ENCODE measurements around the gene SHCBP1L. TPM values are rescaled to one million over a fixed set of nuclear protein-coding genes. Genes with fewer than 3 reads are reported as not detected.

The SHCBP1L gene
- total RNA-seq, 2 donors from 2014 or later, result not detected

- Histone ChIP-seq H3K27ac (no peak overlapping the region), H3K36me3 (replicated peaks in 1 of 2; ENCODE audit: insufficient read depth in 1 of 2, low read depth in 2 of 2) (peaks cover 6 to 37% of the 10 kb centered on the region in 2 donors), H3K4me1 (no peaks in the 10 kb centered on the region), H3K27me3 (no peaks in the 10 kb centered on the region), H3K9me3 (no peaks in the 10 kb centered on the region), H3K4me3 (no peak overlapping the region)
- ATAC-seq, result no peak
- intact Hi-C loops (cut with DNase I), result no loop called here
- whole genome bisulfite sequencing, 2 donors, result 85 to 96% methylated on average over 1 of the region's 1 CpG
- TF ChIP-seq, protein P1, sequence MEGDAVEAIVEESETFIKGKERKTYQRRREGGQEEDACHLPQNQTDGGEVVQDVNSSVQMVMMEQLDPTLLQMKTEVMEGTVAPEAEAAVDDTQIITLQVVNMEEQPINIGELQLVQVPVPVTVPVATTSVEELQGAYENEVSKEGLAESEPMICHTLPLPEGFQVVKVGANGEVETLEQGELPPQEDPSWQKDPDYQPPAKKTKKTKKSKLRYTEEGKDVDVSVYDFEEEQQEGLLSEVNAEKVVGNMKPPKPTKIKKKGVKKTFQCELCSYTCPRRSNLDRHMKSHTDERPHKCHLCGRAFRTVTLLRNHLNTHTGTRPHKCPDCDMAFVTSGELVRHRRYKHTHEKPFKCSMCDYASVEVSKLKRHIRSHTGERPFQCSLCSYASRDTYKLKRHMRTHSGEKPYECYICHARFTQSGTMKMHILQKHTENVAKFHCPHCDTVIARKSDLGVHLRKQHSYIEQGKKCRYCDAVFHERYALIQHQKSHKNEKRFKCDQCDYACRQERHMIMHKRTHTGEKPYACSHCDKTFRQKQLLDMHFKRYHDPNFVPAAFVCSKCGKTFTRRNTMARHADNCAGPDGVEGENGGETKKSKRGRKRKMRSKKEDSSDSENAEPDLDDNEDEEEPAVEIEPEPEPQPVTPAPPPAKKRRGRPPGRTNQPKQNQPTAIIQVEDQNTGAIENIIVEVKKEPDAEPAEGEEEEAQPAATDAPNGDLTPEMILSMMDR (IDR thresholded peaks at IDR 0.05), result no peak
- TF ChIP-seq POLR2A (IDR thresholded peaks at IDR 0.05), result no peak
- DNase-seq, result no peak
Observed at GRCh38 chr1:182862827-182863226, 90.1 kb downstream of the SHCBP1L start.

- no peak for DNase-seq
- no peak for ATAC-seq
- H3K27ac ChIP-seq, result no peak overlapping the region
- peaks cover 0 to 35% of the 10 kb centered on the region in 2 donors for H3K36me3 ChIP-seq (replicated peaks in 1 of 2; ENCODE audit: insufficient read depth in 1 of 2, low read depth in 2 of 2)
- H3K27me3 ChIP-seq, result no peaks in the 10 kb centered on the region
- no peaks in the 10 kb centered on the region for H3K9me3 ChIP-seq
- TF ChIP-seq, protein P1 (IDR thresholded peaks at IDR 0.05), result no peak
- TF ChIP-seq POLR2A (IDR thresholded peaks at IDR 0.05), result no peak
- peaks cover 3% of the 10 kb centered on the region for H3K4me1 ChIP-seq
- intact Hi-C loops (cut with DNase I), result no loop called here
- H3K4me3 ChIP-seq, result no peak overlapping the region
- 96 to 98% methylated on average over 2 of the region's 2 CpGs for WGBS, 2 donors
Observed at GRCh38 chr1:182861994-182862393, 91.0 kb downstream of the SHCBP1L start.

GRCh38 chr1:182860658-182861057, 92.3 kb downstream of the SHCBP1L start:
- no peak for DNase-seq

GRCh38 chr1:182857212-182857611, 95.8 kb downstream of the SHCBP1L start:
- WGBS, 2 donors, result 72 to 82% methylated on average over 3 of the region's 3 CpGs
- H3K36me3 ChIP-seq (replicated peaks in 1 of 2; ENCODE audit: insufficient read depth in 1 of 2, low read depth in 2 of 2), result peaks cover 8 to 64% of the 10 kb centered on the region in 2 donors
- DNase-seq (no peak), ATAC-seq (no peak)
- no peak overlapping the region for H3K27ac ChIP-seq
- intact Hi-C loops (cut with DNase I), result no loop called here
- H3K4me1 ChIP-seq, result peaks cover 3% of the 10 kb centered on the region
- H3K4me3 ChIP-seq, result no peak overlapping the region
- H3K27me3 ChIP-seq, result no peaks in the 10 kb centered on the region
- no peaks in the 10 kb centered on the region for H3K9me3 ChIP-seq
- TF ChIP-seq POLR2A (IDR thresholded peaks at IDR 0.05), result no peak
- TF ChIP-seq, protein P1 (IDR thresholded peaks at IDR 0.05), result no peak

More at GRCh38 chr1:182860658-182861057, 92.3 kb downstream of the SHCBP1L start:
- H3K4me3 ChIP-seq, result no peak overlapping the region
- peaks cover 3% of the 10 kb centered on the region for H3K4me1 ChIP-seq
- H3K27ac ChIP-seq, result no peak overlapping the region
- intact Hi-C loops (cut with DNase I), result no loop called here
- no peaks in the 10 kb centered on the region for H3K9me3 ChIP-seq
- WGBS, 2 donors, result 93 to 94% methylated on average over 4 of the region's 4 CpGs
- peaks cover 0 to 43% of the 10 kb centered on the region in 2 donors for H3K36me3 ChIP-seq (replicated peaks in 1 of 2; ENCODE audit: insufficient read depth in 1 of 2, low read depth in 2 of 2)
- H3K27me3 ChIP-seq, result no peaks in the 10 kb centered on the region
- no peak for TF ChIP-seq POLR2A (IDR thresholded peaks at IDR 0.05)
- TF ChIP-seq, protein P1 (IDR thresholded peaks at IDR 0.05), result no peak
- ATAC-seq, result no peak

DNA sequence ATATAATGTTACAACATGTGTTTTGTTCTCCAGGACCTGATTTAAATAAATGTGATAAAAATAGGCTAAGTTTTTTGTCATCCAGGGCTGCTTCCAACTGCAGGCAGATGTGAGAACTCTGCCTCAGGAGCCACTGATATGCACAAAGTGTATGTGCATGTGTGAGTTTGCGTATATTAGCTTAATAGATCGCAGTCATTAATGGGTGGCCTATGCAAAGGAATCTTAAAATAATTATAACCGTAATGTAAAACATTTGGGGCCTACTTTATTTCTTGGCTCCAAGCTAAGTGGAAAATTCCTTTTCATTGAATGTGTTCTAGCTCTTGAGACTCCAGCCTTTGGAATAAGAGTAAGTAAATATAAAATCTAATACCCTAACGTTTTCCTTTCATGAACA, 97.1 kb downstream of the SHCBP1L start:
- H3K27me3 ChIP-seq, result no peaks in the 10 kb centered on the region
- H3K9me3 ChIP-seq, result no peaks in the 10 kb centered on the region
- H3K36me3 ChIP-seq (replicated peaks in 1 of 2; ENCODE audit: insufficient read depth in 1 of 2, low read depth in 2 of 2), result peaks cover 8 to 70% of the 10 kb centered on the region in 2 donors
- ATAC-seq, result no peak
- H3K4me1 ChIP-seq, result peaks cover 3% of the 10 kb centered on the region
- no peak overlapping the region for H3K27ac ChIP-seq
- intact Hi-C loops (cut with DNase I), result no loop called here
- TF ChIP-seq, protein P1 (IDR thresholded peaks at IDR 0.05), result no peak
- TF ChIP-seq POLR2A (IDR thresholded peaks at IDR 0.05), result no peak
- no peak overlapping the region for H3K4me3 ChIP-seq
- no peak for DNase-seq
- WGBS, 2 donors, result 79% methylated on average over 4 of the region's 4 CpGs
